Gastroesophageal sphincter (tissue), 4 donors: ENCODE data around the gene TMTC2. TPM values are rescaled to one million over a fixed set of nuclear protein-coding genes. Genes with fewer than 3 reads are reported as not detected.

Experiments used
- ATAC-seq: fragments of 150-250 bp; one replicate; pipeline ENCODE4 v1.9.1; 2016; ENCODE audit warnings: mild to moderate bottlenecking, moderate library complexity
- H3K27ac ChIP-seq, 4 donors: fragments of 200-600 bp; sonication (generic) in 3 of 4; 1 replicate in 3 of 4; 2 replicates in 1 of 4; pipeline ENCODE4 v1.5.1; 2016 to 2019
- H3K27me3 ChIP-seq: fragments of 200-600 bp; sonication (generic); one replicate; pipeline ENCODE4 v1.5.1; 2019
- H3K36me3 ChIP-seq, 2 donors: fragments of 200-600 bp; sonication (generic); one replicate each; pipeline ENCODE4 v1.5.1; 2019; ENCODE audit warnings: control low read depth in 1 of 2
- H3K4me1 ChIP-seq, 3 donors: fragments of 200-600 bp; sonication (generic); 1 replicate in 2 of 3; 2 replicates in 1 of 3; pipeline ENCODE4 v1.5.1; 2016 to 2019; ENCODE audit warnings: control low read depth in 2 of 3
- H3K4me3 ChIP-seq, 2 donors: fragments of 200-600 bp; sonication (generic); one replicate each; pipeline ENCODE4 v1.5.1; 2019; ENCODE audit warnings: mild to moderate bottlenecking in 1 of 2, moderate library complexity in 1 of 2
- H3K9me3 ChIP-seq, 3 donors: fragments of 200-600 bp; sonication (generic); one replicate each; pipeline ENCODE4 v1.5.1; 2017 to 2019; ENCODE audit warnings: control low read depth in 2 of 3
- CTCF ChIP-seq, 4 experiments: fragments of 200-600 bp in 2 of 4; fragments of 450-650 bp in 2 of 4; sonication (generic) in 1 of 4; IDR thresholded peaks; one replicate each; pipeline ENCODE4 v1.5.1; 2017 to 2019; ENCODE audit warnings: antibody characterized with exemption in 4 of 4, mild to moderate bottlenecking in 2 of 4, moderate library complexity in 2 of 4
- EP300 ChIP-seq: sonication (generic); formaldehyde crosslinking; IDR thresholded peaks from one replicate; pipeline ENCODE4 v1.6.1; 2017; ENCODE audit warnings: antibody characterized with exemption, mild to moderate bottlenecking
- POLR2A ChIP-seq, 2 donors: fragments of 450-650 bp; IDR thresholded peaks; one replicate each; pipeline ENCODE4 v1.6.1; 2017; ENCODE audit warnings: antibody characterized with exemption in 2 of 2, mild to moderate bottlenecking in 2 of 2, moderate library complexity in 1 of 2
- POLR2AphosphoS5 ChIP-seq: sonication (generic); formaldehyde crosslinking; IDR thresholded peaks from one replicate; pipeline ENCODE4 v1.6.1; 2017; ENCODE audit warnings: antibody characterized with exemption
- WGBS, 2 donors: methylation state at CpG; one replicate each; pipeline ENCODE4 v1.1.5; 2018; ENCODE audit warnings: low coverage in 1 of 2; 5-methylcytosine and 5-hydroxymethylcytosine counted together
- total RNA-seq, 4 donors: library from RNA; depleted of rRNA; stranded (reverse); fragments of >200 nt; gene quantifications; one replicate each; pipeline ENCODE4 v1.1.0, GENCODE V29; 2016

The TMTC2 gene
- total RNA-seq = 10 to 100 TPM in 3 of 4 donors, 1 to 10 TPM in 1; 7.4 to 21.8 (median 16.0) TPM

DNA sequence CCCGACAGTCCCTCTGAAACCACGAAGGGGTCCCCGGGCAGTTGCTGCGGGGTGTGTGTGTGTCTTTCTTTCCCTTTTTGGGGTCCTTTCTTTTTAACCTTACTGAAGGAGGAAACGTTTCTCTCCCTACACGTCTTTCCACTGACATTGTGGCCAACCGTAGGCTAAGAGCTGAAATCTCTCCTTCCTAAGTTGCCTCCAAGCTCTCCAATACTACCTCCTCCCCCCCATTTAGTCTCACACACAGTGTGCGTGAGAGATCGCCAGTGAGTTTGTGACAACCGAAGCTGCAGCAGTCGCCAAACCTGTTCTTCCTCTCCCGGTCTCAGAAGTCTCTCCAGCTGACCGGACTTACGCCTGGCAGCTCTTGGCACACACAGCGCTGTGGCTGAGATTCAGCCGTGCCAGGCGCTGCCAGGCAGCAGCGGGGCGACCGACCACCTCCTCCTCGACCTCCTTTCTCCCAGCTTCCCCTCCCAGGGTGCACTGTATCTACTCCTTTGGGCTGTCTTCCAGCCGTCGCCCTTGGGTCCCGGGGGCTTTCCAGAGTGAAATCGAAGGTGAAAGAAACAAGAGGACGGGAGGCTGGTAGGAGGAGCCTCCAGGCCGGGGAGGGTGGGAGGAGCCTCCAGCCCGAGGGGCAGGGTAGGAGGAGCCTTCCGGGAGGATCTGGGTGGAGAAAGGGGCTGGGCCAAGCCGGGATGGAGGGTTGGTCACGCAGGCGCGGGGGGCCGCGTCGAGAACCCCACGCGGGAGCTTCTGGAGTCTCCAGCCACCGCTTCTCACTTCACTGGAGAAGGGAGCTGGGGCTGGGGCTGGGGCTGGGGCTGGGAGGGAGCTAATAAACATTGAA is at the start of gene TMTC2:
TSS of gene TMTC2 (plus strand) at position 739 of the 853 bp plus-strand sequence.
- peak; percentile 96 for ATAC-seq
- WGBS, 2 donors = 0% methylated on average over 3 to 14 of the region's 39 CpGs
- TF ChIP-seq CTCF (IDR thresholded peaks at IDR 0.05) (no peak), POLR2AphosphoS5 (peak; percentile 26)
- Histone ChIP-seq H3K4me1 (peaks cover 0 to 26% (median 0%) of the 10 kb centered on the region in 3 donors), H3K4me3 (peak within 1 kb of the TSS; percentile 77 to 90), H3K36me3 (no peaks in the 10 kb centered on the region), H3K27ac (peak within 1 kb of the TSS; percentile 77 to 92 (median 90)), H3K9me3 (no peaks in the 10 kb centered on the region), H3K27me3 (no peaks in the 10 kb centered on the region)

DNA sequence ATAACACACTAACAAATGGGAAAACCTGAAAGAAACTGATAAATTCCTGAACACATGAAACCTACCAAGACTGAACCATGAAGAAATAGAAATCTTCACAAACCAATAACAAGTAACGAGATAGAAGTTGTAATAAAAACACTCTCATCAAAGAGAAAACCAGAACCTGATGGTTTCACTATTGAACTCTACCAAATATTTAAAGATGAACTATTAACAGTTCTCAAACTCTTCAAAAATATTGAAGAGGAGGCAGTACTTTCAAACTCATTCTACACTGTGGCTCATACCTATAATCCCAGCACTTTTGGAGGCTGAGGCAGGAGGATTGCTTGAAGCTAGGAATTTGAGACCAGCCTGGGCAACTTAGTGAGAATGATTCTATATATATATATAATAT is 48.4 kb upstream of the TMTC2 start:
- Histone ChIP-seq H3K36me3 (no peaks in the 10 kb centered on the region), H3K4me3 (no peak overlapping the region), H3K27ac (no peak overlapping the region), H3K9me3 (peaks cover 0 to 12% (median 0%) of the 10 kb centered on the region in 3 donors), H3K27me3 (no peaks in the 10 kb centered on the region), H3K4me1 (no peaks in the 10 kb centered on the region)
- no peak for ATAC-seq
- WGBS, 2 donors = 94 to 100% methylated on average over 1 of the region's 1 CpG
- no peak for TF ChIP-seq CTCF (IDR thresholded peaks at IDR 0.05)
- no peak for TF ChIP-seq POLR2AphosphoS5
- TF ChIP-seq EP300 = no peak
- TF ChIP-seq POLR2A (IDR thresholded peaks at IDR 0.05) = no peak

DNA sequence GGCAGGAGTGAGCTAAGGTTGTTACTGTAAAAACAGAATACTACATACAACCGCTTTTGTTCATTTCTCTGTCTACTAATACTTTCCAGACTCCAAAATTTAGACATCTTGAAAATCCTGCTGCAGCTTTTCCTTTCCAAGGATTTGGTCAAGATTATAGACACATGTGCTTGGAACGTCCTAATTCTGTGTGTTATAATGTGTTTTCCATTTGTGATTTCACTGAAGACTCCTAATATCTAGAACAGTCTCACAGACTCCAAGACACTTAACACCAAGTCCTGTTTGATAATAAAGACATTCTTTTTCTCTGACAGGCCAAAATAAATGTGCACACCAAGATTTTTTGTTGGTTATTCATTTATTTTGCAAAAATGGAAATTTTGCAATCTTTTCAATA is 41.8 kb upstream of the TMTC2 start:
- TF ChIP-seq POLR2A (IDR thresholded peaks at IDR 0.05) = no peak
- TF ChIP-seq CTCF (IDR thresholded peaks at IDR 0.05) = no peak
- no peak for TF ChIP-seq POLR2AphosphoS5
- no peak for TF ChIP-seq EP300
- H3K4me3 ChIP-seq = no peak overlapping the region
- H3K9me3 ChIP-seq = no peaks in the 10 kb centered on the region
- ATAC-seq = peak; percentile 34
- no peaks in the 10 kb centered on the region for H3K4me1 ChIP-seq
- H3K27ac ChIP-seq = no peak overlapping the region
- H3K27me3 ChIP-seq = no peaks in the 10 kb centered on the region
- WGBS, 2 donors = 32 to 75% methylated on average over 2 of the region's 2 CpGs
- H3K36me3 ChIP-seq = no peaks in the 10 kb centered on the region

DNA sequence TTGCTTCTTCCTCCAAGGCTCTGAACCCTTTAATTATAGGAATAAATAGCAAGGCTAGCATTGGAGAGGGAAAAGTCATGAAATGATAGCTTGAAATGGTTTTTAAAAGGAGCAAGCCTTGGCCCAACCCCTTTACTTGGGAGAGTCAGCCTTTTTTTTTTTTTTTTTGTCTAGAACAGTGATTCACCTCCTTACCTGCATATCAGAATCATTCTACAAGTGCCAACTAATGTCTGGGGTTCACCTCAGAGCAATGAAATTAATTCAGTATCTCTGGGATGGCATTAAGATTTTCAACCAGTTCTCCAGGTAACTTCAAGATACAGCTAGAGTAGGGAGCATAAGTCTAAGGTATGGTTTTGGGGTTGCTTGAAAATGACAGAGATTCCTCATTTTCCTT is 41.3 kb upstream of the TMTC2 start:
- Histone ChIP-seq H3K36me3 (no peaks in the 10 kb centered on the region), H3K27me3 (no peaks in the 10 kb centered on the region), H3K4me1 (no peaks in the 10 kb centered on the region), H3K9me3 (no peaks in the 10 kb centered on the region), H3K27ac (no peak overlapping the region), H3K4me3 (no peak overlapping the region)
- no peak for ATAC-seq
- TF ChIP-seq POLR2AphosphoS5 = no peak
- TF ChIP-seq POLR2A (IDR thresholded peaks at IDR 0.05) = no peak
- no peak for TF ChIP-seq CTCF (IDR thresholded peaks at IDR 0.05)

GRCh38 chr12:82647853-82648252 is 38.9 kb upstream of the TMTC2 start:
- Histone ChIP-seq H3K27ac (no peak overlapping the region), H3K27me3 (no peaks in the 10 kb centered on the region), H3K4me1 (no peaks in the 10 kb centered on the region), H3K9me3 (no peaks in the 10 kb centered on the region), H3K4me3 (no peak overlapping the region), H3K36me3 (no peaks in the 10 kb centered on the region)
- 75 to 88% methylated on average over 3 to 4 of the region's 4 CpGs for WGBS, 2 donors
- no peak for ATAC-seq
- no peak for TF ChIP-seq POLR2A (IDR thresholded peaks at IDR 0.05)
- no peak for TF ChIP-seq CTCF (IDR thresholded peaks at IDR 0.05)
- no peak for TF ChIP-seq POLR2AphosphoS5
- TF ChIP-seq EP300 = no peak
